HepG2 (cell line): ENCODE results near the gene LPCAT4.
"Not testable (repeated sequence)": the region's sequence is repeated elsewhere in the genome, so short reads cannot be mapped to it uniquely, and the experiment has no call there.

Experiments used
- CREM ChIP-seq, 2 experiments: sonication (generic) in 1 of 2; formaldehyde crosslinking in 1 of 2; IDR thresholded peaks; 2 replicates each; pipeline versions ENCODE4 v1.4.0 to v1.6.1; 2016 to 2020; ENCODE audit warnings: antibody characterized with exemption in 1 of 2, mild to moderate bottlenecking in 1 of 2, missing genetic modification reagents in 1 of 2
- DMAP1 ChIP-seq: IDR thresholded peaks from 2 replicates; pipeline ENCODE4 v1.6.1; 2016
- SMARCE1 ChIP-seq: fragments of 450-650 bp; IDR thresholded peaks from 2 replicates; pipeline ENCODE4 v1.6.1; 2017; ENCODE audit warnings: borderline replicate concordance
- SP2 ChIP-seq: sonication (generic); formaldehyde crosslinking; IDR thresholded peaks from 2 replicates; pipeline ENCODE4 v1.5.1; 2020; ENCODE audit warnings: mild to moderate bottlenecking, missing genetic modification reagents
- TF ChIP-seq, protein P1 (sequence below): sonication (generic); formaldehyde crosslinking; conservative IDR thresholded peaks from 2 replicates; pipeline ENCODE4 v1.8.0; 2022; ENCODE audit warnings: low read depth, missing genetic modification reagents

GRCh38 chr15:34409511-34409910, 42.5 kb upstream of the LPCAT4 start:
- TF ChIP-seq, protein P1, sequence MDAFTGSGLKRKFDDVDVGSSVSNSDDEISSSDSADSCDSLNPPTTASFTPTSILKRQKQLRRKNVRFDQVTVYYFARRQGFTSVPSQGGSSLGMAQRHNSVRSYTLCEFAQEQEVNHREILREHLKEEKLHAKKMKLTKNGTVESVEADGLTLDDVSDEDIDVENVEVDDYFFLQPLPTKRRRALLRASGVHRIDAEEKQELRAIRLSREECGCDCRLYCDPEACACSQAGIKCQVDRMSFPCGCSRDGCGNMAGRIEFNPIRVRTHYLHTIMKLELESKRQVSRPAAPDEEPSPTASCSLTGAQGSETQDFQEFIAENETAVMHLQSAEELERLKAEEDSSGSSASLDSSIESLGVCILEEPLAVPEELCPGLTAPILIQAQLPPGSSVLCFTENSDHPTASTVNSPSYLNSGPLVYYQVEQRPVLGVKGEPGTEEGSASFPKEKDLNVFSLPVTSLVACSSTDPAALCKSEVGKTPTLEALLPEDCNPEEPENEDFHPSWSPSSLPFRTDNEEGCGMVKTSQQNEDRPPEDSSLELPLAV (CRISPR knock-in tag): not testable (repeated sequence)
- TF ChIP-seq CREM (IDR thresholded peaks at IDR 0.05); CREM (CRISPR knock-in tag; IDR thresholded peaks at IDR 0.05); DMAP1 (CRISPR knock-in tag); SP2 (CRISPR knock-in tag); SMARCE1: not testable (repeated sequence)
